NT2/D1 (cell line): Measurements from ENCODE around the gene NTSR2.

Experiments
- SUZ12 ChIP-seq: IDR thresholded peaks from 2 replicates; pipeline ENCODE4 v1.6.1; 2011; ENCODE audit not compliant: insufficient read length, insufficient read depth; ENCODE audit errors: extremely low read depth
- YY1 ChIP-seq: IDR thresholded peaks from 2 replicates; pipeline ENCODE4 v1.6.1; 2011; ENCODE audit not compliant: insufficient read length, insufficient read depth
- ZNF274 ChIP-seq: IDR thresholded peaks from 2 replicates; pipeline ENCODE4 v1.6.1; 2011; ENCODE audit warnings: mild to moderate bottlenecking, low read depth, low read length

DNA sequence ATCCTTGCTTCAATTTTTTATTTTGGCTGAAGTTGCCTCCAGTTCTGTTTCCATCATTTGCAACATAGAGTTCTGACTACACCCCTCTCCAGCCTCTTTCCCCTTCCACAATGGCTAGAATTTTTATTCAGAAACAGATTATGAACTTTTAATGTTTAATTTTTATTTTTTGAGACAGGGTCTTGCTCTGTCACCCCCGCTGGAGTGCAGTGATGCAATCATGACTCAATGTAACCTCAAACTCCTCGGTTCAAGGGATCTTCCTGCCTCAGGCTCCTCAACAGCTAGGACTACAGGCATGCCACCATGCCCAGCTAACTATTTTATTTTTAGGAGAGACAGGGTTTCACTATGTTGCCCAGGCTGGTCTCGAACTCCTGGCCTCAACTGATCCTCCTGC, 2.8 kb downstream of the NTSR2 start:
- TF ChIP-seq ZNF274 (no peak), YY1 (no peak), SUZ12 (no peak)
